Endothelial cell of umbilical vein (primary cell): ENCODE results near the gene ADAMTS6.

Experiments
- EZH2 ChIP-seq: IDR thresholded peaks from 2 replicates; pipeline ENCODE4 v1.6.1; 2012; ENCODE audit warnings: borderline replicate concordance, low read depth, mild to moderate bottlenecking, moderate library complexity, low read length, inconsistent platforms; ENCODE audit not compliant: severe bottlenecking
- FOS ChIP-seq: IDR thresholded peaks from 2 replicates; pipeline ENCODE4 v1.6.1; 2011; ENCODE audit warnings: mild to moderate bottlenecking, low read length, moderate library complexity, borderline replicate concordance; ENCODE audit not compliant: insufficient read depth
- GATA2 ChIP-seq: IDR thresholded peaks from 2 replicates; pipeline ENCODE4 v1.7.0; 2011; ENCODE audit warnings: low read depth, mild to moderate bottlenecking, moderate library complexity, mixed read lengths, low read length; ENCODE audit not compliant: insufficient read length, insufficient read depth
- JUN ChIP-seq: IDR thresholded peaks from 2 replicates; pipeline ENCODE4 v1.6.1; 2011; ENCODE audit warnings: borderline replicate concordance, low read depth; ENCODE audit not compliant: insufficient read length, insufficient read depth
- MYC ChIP-seq: IDR thresholded peaks from one replicate; pipeline ENCODE4 v1.6.1; 2011; ENCODE audit warnings: mild to moderate bottlenecking, low read depth, low read length
- POLR2A ChIP-seq: IDR thresholded peaks from 2 replicates; pipeline ENCODE4 v1.6.1; 2012; ENCODE audit warnings: low read depth, mild to moderate bottlenecking, control low read depth, low read length
- POLR2AphosphoS5 ChIP-seq: IDR thresholded peaks from 2 replicates; pipeline ENCODE4 v1.6.1; 2012; ENCODE audit warnings: low read depth, mild to moderate bottlenecking, control low read depth, low read length, moderate library complexity; ENCODE audit not compliant: insufficient read depth
- TF ChIP-seq, protein P1 (sequence below): IDR thresholded peaks from 2 replicates; pipeline ENCODE4 v1.6.1; 2011; ENCODE audit not compliant: insufficient read depth, insufficient read length
- TF ChIP-seq, protein P2 (sequence below), 2 donors: IDR thresholded peaks; 1 replicate in 1 of 2; 2 replicates in 1 of 2; pipeline ENCODE4 v1.5.1; 2011; ENCODE audit warnings: low read length in 2 of 2, mild to moderate bottlenecking in 2 of 2, moderate library complexity in 2 of 2, control low read depth in 1 of 2, inconsistent platforms in 1 of 2, low read depth in 1 of 2; ENCODE audit not compliant: insufficient read depth in 1 of 2; ENCODE audit errors: extremely low read depth in 1 of 2

DNA sequence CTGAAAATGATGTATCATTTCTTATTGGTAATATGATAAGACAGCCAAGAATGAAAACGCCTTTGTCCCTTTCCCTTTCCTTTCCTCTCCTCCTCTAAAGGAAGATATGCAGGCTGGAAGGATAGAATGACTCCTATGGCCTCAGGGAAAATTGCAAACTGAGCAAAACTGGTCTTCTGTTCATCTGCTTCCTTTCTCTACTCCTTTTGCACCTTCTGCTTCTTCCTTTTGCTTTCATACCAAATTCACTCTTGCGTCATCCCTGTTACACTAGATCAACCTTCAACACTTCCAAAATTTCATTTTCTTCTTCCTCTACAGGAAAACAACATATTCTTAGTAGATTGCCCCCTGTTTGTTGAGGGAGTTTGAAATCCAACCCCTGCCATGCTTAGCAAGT is 234.1 kb downstream of the ADAMTS6 start:
- no peak for TF ChIP-seq POLR2AphosphoS5
- TF ChIP-seq, protein P1, sequence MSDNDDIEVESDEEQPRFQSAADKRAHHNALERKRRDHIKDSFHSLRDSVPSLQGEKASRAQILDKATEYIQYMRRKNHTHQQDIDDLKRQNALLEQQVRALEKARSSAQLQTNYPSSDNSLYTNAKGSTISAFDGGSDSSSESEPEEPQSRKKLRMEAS, result no peak
- TF ChIP-seq POLR2A, result no peak
- TF ChIP-seq, protein P2, sequence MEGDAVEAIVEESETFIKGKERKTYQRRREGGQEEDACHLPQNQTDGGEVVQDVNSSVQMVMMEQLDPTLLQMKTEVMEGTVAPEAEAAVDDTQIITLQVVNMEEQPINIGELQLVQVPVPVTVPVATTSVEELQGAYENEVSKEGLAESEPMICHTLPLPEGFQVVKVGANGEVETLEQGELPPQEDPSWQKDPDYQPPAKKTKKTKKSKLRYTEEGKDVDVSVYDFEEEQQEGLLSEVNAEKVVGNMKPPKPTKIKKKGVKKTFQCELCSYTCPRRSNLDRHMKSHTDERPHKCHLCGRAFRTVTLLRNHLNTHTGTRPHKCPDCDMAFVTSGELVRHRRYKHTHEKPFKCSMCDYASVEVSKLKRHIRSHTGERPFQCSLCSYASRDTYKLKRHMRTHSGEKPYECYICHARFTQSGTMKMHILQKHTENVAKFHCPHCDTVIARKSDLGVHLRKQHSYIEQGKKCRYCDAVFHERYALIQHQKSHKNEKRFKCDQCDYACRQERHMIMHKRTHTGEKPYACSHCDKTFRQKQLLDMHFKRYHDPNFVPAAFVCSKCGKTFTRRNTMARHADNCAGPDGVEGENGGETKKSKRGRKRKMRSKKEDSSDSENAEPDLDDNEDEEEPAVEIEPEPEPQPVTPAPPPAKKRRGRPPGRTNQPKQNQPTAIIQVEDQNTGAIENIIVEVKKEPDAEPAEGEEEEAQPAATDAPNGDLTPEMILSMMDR (IDR thresholded peaks at IDR 0.05; ENCODE audit: extremely low read depth in 1 of 2, insufficient read depth in 1 of 2, low read depth in 1 of 2, low read length in 2 of 2), result no peak
- TF ChIP-seq EZH2, result no peak
- TF ChIP-seq FOS, result no peak
- no peak for TF ChIP-seq JUN
- no peak for TF ChIP-seq GATA2
- TF ChIP-seq MYC, result no peak
